Type B pancreatic cell (in vitro differentiated cells): ENCODE measurements around the gene SCN4A. TPM values are rescaled to one million over a fixed set of nuclear protein-coding genes. Genes with fewer than 3 reads are reported as not detected.

Experiments
- DNase-seq: peaks from one replicate; pipeline ENCODE4 v3.0.0; 2021; ENCODE audit warnings: mixed read lengths; ENCODE audit not compliant: unreplicated experiment; ENCODE audit errors: extremely low spot score
- H3K27ac Mint-ChIP-seq: 2 replicates; pipeline ENCODE4 v1.8.0; 2021; ENCODE audit warnings: mild to moderate bottlenecking, mixed read lengths
- H3K27me3 Mint-ChIP-seq: 2 replicates; pipeline ENCODE4 v1.8.0; 2021; ENCODE audit warnings: mixed read lengths
- H3K36me3 Mint-ChIP-seq: 2 replicates; pipeline ENCODE4 v1.8.0; 2021; ENCODE audit warnings: mixed read lengths
- H3K4me1 Mint-ChIP-seq: one replicate; pipeline ENCODE4 v1.8.0; 2021; ENCODE audit warnings: mixed read lengths; ENCODE audit not compliant: unreplicated experiment
- H3K4me3 Mint-ChIP-seq: 2 replicates; pipeline ENCODE4 v1.8.0; 2021; ENCODE audit warnings: mild to moderate bottlenecking, mixed read lengths
- H3K9me3 Mint-ChIP-seq: 2 replicates; pipeline ENCODE4 v1.8.0; 2021; ENCODE audit warnings: mixed read lengths
- total RNA-seq: library from RNA; stranded (reverse); gene quantifications from 2 replicates; pipeline ENCODE4 v1.2.1, GENCODE V29; 2021; ENCODE audit warnings: low replicate concordance
- TF ChIP-seq, protein P1 (sequence below): fragments of 200-600 bp; sonication (generic); conservative IDR thresholded peaks from 2 replicates; pipeline ENCODE4 v1.5.0; 2021; ENCODE audit warnings: antibody characterized with exemption, mild to moderate bottlenecking

SCN4A gene
- total RNA-seq, 1 donor from 2014 or later = 0.39 TPM

DNA sequence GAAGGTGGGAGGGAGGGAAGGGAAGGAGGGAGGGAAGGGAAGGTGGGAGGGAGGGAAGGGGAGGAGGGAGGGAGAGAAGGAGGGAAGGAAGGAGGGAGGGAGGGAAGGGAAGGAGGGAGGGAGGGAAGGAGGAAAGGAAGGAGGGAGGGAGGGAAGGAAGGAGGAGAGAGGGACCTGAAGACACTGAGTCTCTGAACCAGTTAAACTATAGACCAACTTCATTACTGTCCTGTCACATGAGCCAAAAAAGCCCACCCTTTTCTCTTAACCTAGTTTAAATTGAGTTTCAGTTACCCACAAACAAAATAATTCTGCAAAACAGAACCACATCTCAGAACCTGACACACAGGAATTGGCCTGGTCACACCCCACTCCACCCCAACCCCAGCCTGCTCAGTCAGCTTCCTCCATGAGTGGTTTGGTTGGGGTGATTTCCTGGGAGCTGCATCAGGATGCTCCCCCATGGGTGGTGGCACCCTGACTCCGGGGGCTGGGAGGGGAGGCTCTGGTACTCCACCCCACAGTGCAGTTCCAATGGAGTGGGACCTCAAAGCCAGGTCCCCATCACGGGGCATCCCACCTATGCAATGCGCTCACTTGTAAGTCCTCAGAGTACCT is 20.8 kb upstream of the SCN4A start:
- Mint-ChIP-seq H3K27ac (no peak overlapping the region), H3K36me3 (no peaks in the 10 kb centered on the region), H3K4me3 (no peak overlapping the region), H3K4me1 (peaks cover 6% of the 10 kb centered on the region), H3K27me3 (peaks cover 62% of the 10 kb centered on the region), H3K9me3 (no peaks in the 10 kb centered on the region)
- TF ChIP-seq, protein P1, sequence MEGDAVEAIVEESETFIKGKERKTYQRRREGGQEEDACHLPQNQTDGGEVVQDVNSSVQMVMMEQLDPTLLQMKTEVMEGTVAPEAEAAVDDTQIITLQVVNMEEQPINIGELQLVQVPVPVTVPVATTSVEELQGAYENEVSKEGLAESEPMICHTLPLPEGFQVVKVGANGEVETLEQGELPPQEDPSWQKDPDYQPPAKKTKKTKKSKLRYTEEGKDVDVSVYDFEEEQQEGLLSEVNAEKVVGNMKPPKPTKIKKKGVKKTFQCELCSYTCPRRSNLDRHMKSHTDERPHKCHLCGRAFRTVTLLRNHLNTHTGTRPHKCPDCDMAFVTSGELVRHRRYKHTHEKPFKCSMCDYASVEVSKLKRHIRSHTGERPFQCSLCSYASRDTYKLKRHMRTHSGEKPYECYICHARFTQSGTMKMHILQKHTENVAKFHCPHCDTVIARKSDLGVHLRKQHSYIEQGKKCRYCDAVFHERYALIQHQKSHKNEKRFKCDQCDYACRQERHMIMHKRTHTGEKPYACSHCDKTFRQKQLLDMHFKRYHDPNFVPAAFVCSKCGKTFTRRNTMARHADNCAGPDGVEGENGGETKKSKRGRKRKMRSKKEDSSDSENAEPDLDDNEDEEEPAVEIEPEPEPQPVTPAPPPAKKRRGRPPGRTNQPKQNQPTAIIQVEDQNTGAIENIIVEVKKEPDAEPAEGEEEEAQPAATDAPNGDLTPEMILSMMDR = no peak
- DNase-seq = no peak

- Mint-ChIP-seq H3K4me1 (peaks cover 6% of the 10 kb centered on the region), H3K36me3 (no peaks in the 10 kb centered on the region), H3K27ac (no peak overlapping the region), H3K27me3 (peaks cover 49% of the 10 kb centered on the region), H3K9me3 (no peaks in the 10 kb centered on the region), H3K4me3 (no peak overlapping the region)
- DNase-seq = no peak
- TF ChIP-seq, protein P1 = no peak
Measured at GRCh38 chr17:63991611-63992010, 18.9 kb upstream of the SCN4A start.

DNA sequence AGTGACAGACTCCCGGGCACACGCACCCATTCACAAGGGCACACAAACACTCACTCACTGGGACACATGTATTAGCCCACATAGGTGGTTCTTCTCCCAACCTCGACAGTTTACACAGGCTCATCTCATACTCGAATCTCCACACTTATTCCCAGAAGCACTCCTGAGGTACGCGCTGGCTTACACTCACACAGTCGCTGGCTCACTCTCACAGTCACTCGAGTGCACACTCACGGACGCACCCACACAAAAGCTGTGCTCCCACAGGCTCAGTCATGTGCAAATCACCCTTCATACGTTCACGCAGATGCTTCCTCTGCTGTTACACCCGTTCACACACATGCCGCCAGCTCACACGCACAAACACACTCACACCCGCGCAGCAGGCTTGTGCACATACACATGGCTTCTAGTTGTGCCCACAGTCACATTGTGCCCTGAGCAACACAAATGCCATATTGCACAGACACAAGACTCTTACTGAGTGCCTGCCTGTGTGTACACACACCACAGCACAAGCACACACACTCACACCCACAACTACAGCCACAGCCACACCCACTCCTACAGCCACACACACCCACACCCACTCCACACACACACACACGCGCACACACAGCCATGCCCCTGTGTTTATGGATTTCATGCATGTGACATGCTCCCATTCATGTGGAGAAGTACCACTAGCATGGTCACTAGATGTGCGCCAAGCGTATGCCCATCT is 17.1 kb upstream of the SCN4A start:
- no peaks in the 10 kb centered on the region for H3K36me3 Mint-ChIP-seq
- no peak overlapping the region for H3K27ac Mint-ChIP-seq
- no peaks in the 10 kb centered on the region for H3K9me3 Mint-ChIP-seq
- peaks cover 6% of the 10 kb centered on the region for H3K4me1 Mint-ChIP-seq
- no peak for DNase-seq
- H3K27me3 Mint-ChIP-seq = peaks cover 35% of the 10 kb centered on the region
- no peak overlapping the region for H3K4me3 Mint-ChIP-seq
- TF ChIP-seq, protein P1 = no peak

- Mint-ChIP-seq H3K4me1 (peaks cover 6% of the 10 kb centered on the region), H3K9me3 (no peaks in the 10 kb centered on the region), H3K27ac (no peak overlapping the region), H3K27me3 (peaks cover 27% of the 10 kb centered on the region), H3K4me3 (no peak overlapping the region), H3K36me3 (no peaks in the 10 kb centered on the region)
- no peak for DNase-seq
- TF ChIP-seq, protein P1 = no peak
Measured at GRCh38 chr17:63988741-63989621, 16.3 kb upstream of the SCN4A start.

DNA sequence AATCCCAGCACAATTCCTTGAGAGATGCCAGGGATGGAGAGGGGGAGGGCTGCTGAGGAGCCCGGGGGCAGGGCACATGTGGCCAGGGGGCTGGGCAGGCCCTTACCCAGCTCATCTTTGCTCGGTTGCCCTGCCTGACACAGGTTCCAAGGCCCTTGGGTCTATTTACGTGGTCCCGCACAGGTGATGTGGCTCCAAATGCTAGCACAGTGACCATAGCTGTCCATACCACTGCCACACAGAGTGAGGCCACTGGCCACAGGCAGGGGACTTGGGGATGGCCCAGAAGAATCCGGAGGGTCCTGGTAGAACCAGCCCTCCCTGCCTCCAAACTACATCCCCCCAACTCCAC is 15.4 kb upstream of the SCN4A start:
- Mint-ChIP-seq H3K27me3 (peaks cover 21% of the 10 kb centered on the region), H3K36me3 (no peaks in the 10 kb centered on the region)
- TF ChIP-seq, protein P1 = no peak

More for the DNA sequence above, 15.4 kb upstream of the SCN4A start:
- Mint-ChIP-seq H3K27ac (no peak overlapping the region), H3K4me3 (no peak overlapping the region), H3K9me3 (no peaks in the 10 kb centered on the region), H3K4me1 (peaks cover 6% of the 10 kb centered on the region)
- no peak for DNase-seq
